ENCODE data around the gene FAM120B.
A peak's percentile ranks its signal among the peaks of the same experiment; 100 is the strongest.
"Not testable (repeated sequence)": the region's sequence is repeated elsewhere in the genome, so short reads cannot be mapped to it uniquely, and the experiment has no call there.

Gene FAM120B

DNA sequence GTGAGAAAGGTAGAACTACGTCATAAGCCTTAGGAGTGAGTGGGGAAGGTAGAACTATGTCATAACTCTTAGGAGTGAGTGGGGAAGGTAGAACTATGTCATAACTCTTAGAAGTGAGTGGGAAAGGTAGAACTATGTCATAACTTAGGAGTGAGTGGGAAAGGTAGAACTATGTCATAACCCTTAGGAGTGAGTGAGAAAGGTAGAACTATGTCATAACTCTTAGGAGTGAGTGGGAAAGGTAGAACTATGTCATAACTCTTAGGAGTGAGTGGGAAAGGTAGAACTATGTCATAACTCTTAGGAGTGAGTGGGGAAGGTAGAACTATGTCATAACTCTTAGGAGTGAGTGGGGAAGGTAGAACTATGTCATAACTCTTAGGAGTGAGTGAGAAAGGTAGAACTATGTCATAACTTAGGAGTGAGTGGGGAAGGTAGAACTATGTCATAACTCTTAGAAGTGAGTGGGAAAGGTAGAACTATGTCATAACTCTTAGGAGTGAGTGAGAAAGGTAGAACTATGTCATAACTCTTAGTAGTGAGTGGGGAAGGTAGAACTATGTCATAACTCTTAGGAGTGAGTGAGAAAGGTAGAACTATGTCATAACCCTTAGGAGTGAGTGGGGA is 92.3 kb downstream of the FAM120B start:
- not testable (repeated sequence) for DNase-seq

DNA sequence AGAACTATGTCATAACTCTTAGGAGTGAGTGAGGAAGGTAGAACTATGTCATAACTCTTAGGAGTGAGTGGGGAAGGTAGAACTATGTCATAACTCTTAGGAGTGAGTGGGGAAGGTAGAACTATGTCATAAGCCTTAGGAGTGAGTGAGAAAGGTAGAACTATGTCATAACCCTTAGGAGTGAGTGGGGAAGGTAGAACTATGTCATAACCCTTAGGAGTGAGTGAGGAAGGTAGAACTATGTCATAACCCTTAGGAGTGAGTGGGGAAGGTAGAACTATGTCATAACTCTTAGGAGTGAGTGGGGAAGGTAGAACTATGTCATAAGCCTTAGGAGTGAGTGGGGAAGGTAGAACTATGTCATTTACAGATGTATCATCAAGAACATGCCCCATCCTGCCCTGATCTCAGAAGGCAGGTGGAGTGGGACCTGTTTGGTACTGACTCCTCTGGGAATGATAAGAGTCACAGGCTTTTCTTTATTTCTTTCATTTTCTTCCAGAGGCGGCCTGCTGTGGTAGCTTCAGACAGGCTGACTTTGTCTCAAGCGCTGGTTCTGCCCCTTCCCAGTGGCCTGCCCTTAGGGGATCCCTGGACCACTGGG is 93.5 kb downstream of the FAM120B start:
- DNase-seq, result not testable (repeated sequence)

DNA sequence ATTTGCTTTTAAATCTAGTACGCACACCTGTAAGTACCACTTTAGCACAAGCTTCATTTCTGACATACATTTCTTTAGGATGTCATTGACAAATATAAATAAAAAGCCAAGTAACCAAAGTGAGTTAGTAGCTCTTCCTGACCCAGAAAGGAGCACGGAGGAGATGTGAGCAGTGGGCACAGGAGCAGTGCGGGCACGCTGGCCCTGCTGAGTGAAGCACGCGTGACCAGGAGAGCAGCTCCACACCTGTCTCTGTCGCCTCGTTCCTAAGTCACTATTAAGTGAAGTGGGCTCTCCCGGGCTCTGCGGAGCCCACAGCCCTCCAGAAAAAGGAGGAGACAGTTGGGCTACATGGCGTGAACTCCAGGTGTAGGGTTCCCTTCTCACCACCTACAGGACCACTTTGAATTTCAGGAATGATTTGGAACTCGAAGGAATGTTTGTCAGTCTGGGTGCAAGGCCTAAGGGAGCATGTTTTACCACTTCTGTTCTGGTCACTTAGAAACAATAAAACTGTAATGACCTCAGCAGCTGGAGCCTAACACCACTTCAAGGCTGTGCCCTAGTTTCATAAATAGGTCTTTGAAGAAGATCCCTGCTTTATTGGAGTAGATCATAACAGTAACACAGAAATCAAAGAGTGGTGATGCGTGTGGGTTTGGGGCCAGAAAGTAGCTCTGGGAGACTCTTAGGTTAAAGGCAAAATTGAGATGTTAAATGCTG is 95.9 kb downstream of the FAM120B start:
- no peak for DNase-seq

DNA sequence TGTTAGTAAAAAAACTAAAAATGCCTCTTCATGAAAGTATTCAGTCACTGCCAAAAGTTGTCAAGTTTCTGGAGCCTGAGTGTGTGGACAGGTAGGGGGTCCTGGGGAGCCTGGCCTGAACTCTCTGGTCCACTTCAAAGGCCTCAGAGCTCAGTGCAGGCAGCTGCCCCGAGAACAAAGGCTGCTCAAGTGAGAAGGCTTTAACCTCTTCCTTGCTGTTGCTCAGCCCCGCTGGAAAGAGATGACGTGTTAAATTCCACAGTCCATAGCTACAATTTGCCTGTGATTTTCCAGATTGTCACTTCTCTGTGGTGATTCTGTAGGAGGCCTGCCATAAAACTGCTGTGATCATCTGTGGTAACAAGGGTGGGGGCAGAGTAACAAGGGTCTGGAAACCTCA is 96.9 kb downstream of the FAM120B start:
- peak; percentile 77 for DNase-seq

DNA sequence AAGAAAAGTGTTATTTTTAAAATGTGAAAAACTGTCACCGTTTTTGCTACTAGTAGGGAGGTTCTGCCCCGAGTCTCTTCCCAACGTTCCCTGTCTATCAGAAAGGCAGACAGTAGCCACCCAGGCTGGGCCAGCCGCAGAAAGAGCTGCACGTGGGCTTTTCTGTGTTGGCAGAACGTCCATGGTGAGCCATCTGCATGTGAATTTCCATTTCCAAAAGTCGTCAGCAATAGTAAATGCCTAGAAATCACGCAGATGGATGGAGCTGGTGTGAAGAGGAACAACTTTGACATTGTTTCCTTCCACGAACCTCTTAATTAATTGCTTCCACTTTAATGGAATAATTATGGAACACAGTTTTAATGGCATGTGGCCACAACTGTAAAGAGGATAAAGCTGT is 97.5 kb downstream of the FAM120B start:
- peak; percentile 20 for DNase-seq

DNA sequence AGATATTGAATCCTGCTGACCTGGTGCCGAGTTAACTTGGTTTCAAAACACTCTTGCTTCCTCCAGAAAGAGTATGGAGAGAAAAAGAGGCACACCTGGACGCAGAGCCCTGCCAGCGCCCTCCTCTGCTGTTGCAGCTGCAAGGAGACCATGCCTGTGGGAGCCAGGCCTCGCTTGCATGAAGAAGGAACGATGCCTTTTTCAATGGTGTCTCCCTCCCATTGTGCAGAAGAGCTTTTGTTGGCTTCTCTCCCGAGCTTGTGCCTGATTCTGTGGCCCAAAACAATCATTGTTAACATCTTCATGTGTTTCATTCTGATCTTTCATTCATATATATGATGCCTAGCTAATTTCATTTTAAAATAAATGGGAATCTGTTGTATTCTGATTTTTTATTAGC is 98.1 kb downstream of the FAM120B start:
- DNase-seq, result peak; percentile 12

DNA sequence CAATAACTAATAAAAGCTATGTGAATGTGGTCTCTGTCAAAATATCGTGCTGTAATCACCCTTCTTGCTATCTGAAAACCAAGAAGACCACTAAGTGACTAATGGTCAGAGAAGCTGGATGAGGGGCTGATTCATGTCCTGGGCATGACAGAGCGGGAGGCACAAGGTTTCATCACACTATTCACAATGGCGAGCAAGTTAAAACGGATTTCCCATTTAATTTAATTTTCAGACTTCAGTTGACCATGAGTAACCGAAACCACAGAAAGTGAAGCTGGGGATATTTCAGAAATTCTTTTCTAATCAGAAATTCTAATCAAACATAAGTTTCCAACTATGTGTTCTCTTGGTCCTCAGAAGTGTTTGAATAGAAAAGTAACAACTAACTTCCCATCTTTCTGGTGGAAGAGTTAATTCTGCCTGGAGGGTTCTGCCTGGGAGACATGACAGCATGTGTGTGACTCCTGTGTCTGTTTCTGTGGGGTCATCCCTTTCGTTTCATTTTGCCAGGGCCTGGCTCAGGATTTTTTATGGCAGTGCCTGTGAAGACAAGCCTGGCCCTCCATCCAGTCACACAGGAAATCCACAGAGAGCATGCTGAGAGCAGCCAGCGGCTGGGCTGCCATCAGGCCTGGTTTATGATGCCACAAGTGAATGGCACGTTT is 98.9 kb downstream of the FAM120B start:
- peak; percentile 98 for DNase-seq

DNA sequence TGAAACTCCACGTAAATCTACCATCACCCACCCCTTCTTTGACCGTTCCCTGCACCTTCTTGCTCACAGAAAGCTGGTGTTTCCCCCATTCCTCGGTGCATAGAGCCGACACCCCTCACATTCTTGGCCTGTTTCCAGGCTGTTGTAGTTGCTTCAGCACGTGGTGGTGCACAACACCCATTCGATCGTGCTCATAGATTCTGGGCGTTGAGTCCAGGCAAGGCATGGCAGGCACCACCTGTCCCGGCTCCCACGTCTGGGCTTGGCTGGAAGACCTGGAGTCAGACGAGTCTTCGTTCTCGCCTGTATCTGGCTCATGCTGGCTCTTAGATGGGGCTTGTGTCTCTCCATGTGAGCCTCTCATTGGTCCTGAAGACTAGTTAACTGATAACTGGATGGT is 100.6 kb downstream of the FAM120B start:
- no peak for DNase-seq

DNA sequence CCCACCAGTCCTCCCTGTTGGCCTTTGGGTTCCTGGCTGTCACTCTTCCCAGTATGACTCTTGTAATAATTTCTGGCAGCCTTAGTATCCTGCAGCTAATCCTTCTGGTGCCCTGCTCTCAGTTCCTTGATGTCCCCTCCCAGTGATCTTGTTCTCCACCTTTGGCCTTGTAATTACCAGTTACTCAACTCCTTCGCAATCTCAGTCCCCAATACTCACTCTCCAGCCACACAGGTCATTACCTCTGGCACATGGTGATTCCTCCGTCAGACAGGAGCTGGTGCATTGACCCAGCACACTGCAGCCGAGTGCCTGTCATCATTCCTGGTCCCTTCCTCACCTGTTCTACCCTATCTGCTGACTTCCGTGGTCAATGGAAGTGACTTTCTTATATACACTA is 101.4 kb downstream of the FAM120B start:
- no peak for DNase-seq

DNA sequence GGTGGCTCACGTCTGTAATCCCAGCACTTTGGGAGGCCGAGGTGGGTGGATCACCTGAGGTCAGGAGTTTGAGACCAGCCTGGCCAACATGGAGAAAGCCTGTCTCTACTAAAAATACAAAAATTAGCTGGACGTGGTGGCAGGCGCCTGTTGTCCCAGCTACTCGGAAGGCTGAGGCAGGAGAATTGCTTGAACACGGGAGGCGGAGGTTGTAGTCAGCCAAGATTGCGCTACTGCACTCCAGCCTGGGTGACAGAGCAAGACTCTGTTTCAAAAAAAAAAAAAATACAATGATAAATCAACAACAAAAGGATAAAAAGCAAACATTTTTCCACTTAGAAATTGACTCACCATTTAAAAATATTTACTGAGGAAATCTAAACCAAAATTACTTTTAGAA is 103.2 kb downstream of the FAM120B start:
- DNase-seq, result not testable (repeated sequence)

DNA sequence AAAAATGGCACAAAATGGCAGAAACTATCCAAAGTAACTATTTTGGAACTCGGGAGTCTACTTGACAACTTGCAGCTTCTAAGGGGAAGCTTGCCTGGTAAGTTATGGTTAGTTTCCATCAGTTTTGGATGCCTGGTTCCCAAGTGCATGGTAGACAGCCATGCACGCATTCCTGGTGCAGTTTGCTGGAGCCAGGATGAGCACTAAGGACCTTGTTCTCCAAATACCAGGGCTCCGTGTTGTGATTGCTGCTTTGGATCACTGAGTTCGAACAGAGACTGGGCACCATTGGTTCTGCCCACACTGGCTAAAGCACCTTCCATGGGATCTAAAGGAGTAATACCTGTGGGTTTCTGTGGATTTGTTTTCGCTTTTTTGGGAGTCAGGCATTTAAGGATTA is 103.7 kb downstream of the FAM120B start:
- no peak for DNase-seq

DNA sequence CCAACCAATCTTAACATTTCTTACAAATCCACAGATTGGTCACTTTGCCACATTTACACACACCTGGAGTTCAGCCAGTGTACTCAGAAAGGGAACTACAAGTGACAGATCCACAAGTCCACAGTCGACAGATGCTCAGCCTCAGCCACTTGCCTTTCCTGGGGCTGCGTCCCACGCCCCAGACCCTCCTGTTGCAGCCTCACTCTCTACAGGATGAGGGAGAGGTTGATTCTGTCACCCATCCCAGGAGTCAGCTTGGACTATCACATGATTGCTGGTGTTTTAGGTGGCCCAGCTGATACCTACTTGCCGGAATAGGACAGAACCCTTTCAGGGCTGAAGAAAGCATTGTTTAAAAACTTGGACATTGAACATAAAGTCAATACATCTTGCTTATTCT is 108.8 kb downstream of the FAM120B start:
- DNase-seq, result no peak

DNA sequence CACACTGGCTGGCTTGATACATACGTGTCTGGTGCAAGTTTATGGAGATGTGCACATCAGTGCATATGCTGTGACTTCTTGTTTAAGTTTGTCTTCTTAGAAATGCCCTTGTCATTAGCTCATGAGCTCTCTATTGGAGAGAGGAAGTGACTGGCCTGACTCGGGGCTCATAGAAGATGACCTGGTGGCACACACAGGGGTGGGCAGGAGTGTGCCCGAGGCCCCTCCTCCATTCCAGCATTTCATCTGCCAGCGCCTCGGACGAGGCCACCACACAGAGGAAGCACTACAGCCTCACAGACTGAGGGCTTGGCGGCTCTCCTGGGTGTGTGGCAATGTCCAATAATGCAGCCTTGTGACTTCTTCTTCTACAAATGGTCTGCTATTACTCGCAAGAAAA is 109.7 kb downstream of the FAM120B start:
- DNase-seq, result peak; percentile 8

DNA sequence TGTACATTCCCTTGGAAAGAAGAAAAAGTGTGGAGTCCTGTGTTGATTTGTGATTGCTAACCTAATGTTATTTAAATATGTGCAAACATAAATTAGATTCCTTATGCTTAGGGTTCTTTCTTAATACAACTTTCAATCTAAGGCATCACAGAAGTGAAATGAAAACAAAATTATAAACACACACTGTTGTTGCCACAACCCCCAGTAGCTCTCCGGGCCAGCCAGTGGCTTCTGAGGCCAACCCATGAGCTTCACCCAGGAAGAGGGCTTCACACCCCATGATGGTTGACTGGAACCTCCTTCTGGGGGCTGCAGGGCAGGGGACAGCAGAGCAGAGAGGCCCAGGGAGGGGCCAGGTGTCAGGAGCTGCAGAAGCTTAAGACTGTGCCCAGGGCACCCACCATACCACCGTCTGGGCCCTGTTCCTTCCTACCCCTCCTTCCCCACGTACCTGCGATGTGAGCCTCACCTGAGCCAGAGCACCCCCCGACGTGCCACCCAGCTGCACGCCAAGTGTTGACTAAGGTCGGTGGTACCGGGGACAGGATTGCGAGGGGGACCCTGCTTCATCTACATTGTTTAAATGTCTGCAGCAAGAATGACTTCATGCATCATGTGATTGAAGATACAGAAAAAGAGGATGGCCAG is 110.5 kb downstream of the FAM120B start:
- no peak for DNase-seq

DNA sequence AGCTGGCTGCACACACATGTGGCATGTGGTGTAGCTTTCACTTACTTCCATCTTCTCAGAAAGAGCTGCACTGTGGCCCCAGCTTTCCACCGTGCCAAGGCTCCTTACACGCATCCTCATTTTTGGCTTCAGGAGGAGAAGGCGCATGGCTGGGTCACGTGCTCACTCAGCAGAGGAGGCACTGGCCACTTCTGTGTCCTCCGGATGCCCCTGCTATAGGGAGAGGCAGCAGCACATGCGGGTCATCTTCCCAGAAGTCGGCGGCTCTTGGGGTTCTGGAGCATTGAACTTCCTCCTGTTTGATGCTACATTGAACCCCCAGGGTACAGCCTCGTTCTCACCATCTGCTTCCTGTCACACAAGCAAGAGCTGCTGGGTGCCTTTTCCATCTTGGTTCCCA is 111.3 kb downstream of the FAM120B start:
- no peak for DNase-seq

DNA sequence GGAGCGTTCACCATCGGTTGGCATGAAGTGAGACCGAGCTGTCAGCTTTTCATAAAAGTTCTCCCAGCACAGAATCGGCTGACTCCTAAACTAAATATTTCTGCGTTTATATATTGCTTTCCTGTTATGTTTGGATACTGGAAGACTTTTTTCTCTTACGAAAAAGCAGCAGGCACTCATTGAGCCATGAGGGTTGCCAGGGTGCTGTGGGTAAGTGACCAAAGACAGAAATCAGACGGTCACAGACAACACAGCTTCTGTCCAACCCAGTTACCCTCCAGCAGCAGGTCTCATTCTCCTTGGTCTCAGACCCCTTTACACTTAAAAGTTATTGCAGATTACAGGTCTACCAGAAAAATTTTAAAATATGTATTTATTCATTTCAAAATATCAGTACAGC is 113.7 kb downstream of the FAM120B start:
- no peak for DNase-seq

DNA sequence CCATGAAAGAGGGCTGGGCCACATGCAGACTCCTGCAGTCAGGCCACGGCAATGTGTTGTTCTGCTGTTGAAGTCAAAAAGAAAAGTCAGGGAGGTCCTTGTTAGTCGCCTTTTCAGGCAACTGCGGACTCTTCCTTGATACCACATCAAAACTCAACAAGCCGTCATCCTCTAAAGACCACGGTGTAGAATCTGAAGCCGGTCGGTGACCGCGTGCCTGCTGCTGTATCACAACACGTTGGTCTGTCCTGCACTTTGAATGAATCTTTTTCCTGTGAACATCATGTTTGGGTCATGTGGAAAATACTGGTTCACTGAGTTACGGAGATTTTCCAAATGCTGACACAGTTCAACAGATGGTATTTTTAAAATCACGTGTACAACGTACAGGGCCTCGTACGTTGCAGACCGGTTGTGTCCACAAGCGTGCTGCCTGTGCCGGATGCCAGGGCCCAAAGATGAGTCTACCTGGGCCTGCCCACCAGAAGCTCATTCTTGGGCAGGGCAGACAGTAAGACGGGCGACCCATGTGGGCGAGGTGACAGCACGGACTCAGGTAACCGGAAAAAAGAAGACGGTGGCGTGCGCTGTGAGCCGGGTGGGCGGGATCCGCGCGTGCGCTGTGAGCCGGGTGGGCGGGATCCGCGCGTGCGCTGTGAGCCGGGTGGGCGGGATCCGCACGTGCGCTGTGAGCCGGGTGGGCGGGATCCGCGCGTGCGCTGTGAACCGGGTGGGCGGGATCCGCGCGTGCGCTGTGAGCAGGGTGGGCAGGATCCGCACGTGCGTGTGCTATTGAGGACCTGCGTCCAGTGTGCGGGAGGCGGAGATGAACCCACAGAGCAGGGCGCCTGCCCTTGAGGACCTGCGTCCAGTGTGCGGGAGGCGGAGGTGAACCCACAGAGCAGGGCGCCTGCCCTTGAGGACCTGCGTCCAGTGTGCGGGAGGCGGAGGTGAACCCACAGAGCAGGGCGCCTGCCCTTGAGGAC is 114.5 kb downstream of the FAM120B start:
- DNase-seq, result no peak

DNA sequence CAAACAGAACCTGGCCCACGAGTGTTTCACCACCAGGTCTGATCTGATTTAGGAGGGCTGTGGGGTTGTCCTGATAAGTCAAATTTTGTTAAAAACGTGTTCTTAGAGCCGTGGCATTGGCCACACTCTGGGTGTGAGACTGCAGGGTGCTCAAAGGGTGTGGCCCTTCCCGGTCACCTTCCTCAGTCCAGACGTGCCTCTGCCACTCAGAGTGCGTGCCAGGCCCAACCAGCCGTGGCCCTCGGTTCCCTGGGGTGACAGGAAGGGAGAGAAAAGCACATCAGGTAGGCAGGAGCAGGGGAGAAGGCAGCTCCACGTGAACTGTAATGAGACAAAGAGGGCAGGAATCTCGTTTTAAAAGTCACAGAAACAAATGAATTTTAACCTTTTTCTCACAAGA is 115.4 kb downstream of the FAM120B start:
- DNase-seq, result no peak

DNA sequence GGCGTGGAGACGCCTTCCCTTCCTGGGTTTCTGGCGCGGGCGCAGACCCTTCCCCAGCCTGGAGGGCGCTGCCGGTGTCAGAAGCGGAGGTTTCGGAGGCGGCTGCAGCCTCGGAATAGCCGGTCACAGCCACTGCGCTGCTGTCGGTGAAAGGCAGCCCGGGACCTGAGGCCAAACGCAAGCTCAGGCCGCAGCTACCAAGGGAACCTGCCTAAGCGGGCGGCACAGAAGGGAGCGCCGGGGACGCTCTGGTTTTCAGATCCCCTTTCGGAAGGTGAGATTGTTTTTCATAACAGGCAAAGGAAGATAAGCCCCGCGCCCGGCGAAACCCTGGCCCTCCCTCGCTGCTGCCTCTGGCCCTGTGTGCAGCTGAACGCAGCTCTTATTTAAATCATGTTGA is 116.5 kb downstream of the FAM120B start:
- DNase-seq, result no peak

DNA sequence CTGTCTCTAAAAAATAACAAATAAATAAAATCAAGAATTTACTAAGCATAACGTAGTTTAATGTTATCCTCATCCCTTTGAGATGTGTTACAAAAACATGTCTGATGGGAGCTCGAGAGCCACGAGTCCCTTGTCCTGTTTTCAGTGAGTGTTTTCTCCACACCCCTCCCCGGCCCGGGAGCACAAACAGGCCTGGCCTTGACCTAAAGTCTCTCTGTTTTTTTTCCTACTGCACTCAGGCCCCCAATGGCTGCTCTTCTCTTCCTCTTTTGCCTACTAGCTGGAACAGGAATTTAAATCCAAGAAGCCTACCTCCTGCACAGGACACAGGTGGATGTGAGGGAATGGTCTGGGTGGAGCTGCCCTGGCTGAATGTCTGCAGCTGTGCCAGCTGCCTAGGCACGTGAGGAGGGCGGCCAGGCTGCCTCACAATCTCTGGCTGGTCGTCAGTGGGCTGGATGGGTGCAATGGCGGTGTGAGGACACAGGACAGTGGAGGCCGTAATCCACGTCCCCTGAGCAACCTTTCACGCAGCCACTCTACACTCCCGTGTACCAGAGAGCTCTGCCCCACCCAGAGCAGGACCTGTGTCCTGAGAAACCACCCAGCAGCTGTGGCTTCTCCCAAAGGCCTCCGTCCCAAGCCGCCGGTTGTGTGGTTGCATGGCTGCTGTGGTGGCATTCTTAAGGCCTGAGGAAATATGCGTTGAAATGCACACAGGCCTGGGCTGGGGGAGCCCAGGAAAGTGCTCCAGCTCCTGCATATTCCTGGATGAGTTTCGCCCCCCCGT is 117.5 kb downstream of the FAM120B start:
- DNase-seq, result peak; percentile 22

DNA sequence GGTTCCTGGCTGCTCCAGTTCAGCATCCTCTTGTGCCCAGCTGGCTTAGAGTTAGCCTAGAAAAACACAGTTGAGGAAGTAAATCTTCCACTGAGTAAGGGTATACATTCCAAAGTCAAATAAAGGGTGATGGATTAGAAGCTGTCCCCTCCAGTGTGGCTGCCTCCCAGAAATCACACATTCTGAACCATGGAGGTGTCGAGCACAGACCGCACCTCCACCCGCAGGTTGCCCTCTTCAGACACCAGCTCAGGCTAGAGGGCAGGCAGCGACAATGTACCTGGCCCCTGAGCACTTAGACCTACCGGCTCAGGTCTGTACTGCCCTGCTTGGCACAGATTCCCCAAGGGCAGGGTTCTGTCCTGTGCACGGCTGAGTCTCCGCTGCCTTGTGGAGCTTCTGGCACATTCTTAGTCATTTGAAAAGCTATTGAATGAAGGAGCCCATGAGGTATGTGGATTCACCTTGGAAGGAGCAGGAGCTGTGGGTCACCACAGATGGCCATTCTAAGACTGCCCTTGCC is 118.1 kb downstream of the FAM120B start:
- no peak for DNase-seq
